Endometrial microvascular endothelial cells (primary cell): ENCODE data around the gene SPINK14. TPM values are rescaled to one million over a fixed set of nuclear protein-coding genes. Genes with fewer than 3 reads are reported as not detected.

Source experiments
- in situ Hi-C: cut with HindIII; loops from 2 replicates; pipeline ENCODE4 v1.10.0; 2017; ENCODE audit warnings: low sequenced_read_pairs, low pct_unique_long_range_greater_than_20kb; ENCODE audit errors: inconsistent ontology term
- total RNA-seq: library from RNA; depleted of rRNA; stranded (reverse); fragments of >200 nt; gene quantifications from one replicate; pipeline ENCODE4 v1.2.3, GENCODE V29; 2015; ENCODE audit errors: inconsistent ontology term

Gene SPINK14
- not detected for total RNA-seq

GRCh38 chr5:148168246-148168645 lies at the start of gene SPINK14:
SPINK14 (plus strand) TSS chr5:148168546; CDS start chr5:148169733, 1,187 bp downstream.
- in situ Hi-C loops = no loop called here

GRCh38 chr5:148120317-148120716 lies 48.0 kb upstream of the SPINK14 start:
- in situ Hi-C loops = no loop called here

GRCh38 chr5:148125641-148126040 lies 42.7 kb upstream of the SPINK14 start:
- in situ Hi-C loops = no loop called here

GRCh38 chr5:148135091-148136048 lies 33.0 kb upstream of the SPINK14 start:
- in situ Hi-C loops = no loop called here

- in situ Hi-C loops = no loop called here
These were observed 27.5 kb upstream of the SPINK14 start for GRCh38 chr5:148140846-148141245.

GRCh38 chr5:148141645-148142044 lies 26.7 kb upstream of the SPINK14 start:
- in situ Hi-C loops = no loop called here

- in situ Hi-C loops = no loop called here
These were observed 22.4 kb upstream of the SPINK14 start for GRCh38 chr5:148145916-148146315.

GRCh38 chr5:148146487-148146886 lies 21.9 kb upstream of the SPINK14 start:
- in situ Hi-C loops = no loop called here

- in situ Hi-C loops = no loop called here
These were observed 20.9 kb upstream of the SPINK14 start for GRCh38 chr5:148147415-148147814.

GRCh38 chr5:148151872-148152271 lies 16.5 kb upstream of the SPINK14 start:
- in situ Hi-C loops = no loop called here

- in situ Hi-C loops = no loop called here
These were observed 15.6 kb upstream of the SPINK14 start for GRCh38 chr5:148152781-148153180.

- in situ Hi-C loops = no loop called here
These were observed 11.7 kb upstream of the SPINK14 start for GRCh38 chr5:148156609-148157008.

GRCh38 chr5:148162038-148162437 lies 6.3 kb upstream of the SPINK14 start:
- in situ Hi-C loops = no loop called here

- in situ Hi-C loops = no loop called here
These were observed 5.0 kb upstream of the SPINK14 start for GRCh38 chr5:148163345-148163744.

GRCh38 chr5:148166550-148167283 lies 1.6 kb upstream of the SPINK14 start:
- in situ Hi-C loops = no loop called here

- in situ Hi-C loops = no loop called here
These were observed 4.0 kb downstream of the SPINK14 start for GRCh38 chr5:148172377-148172776.

- in situ Hi-C loops = loop anchor here (25.0 kb wide), 1 partner anchor 236 kb away; no protein-coding TSS in a partner anchor
These were observed 8.1 kb downstream of the SPINK14 start for GRCh38 chr5:148176480-148176879.

- in situ Hi-C loops = loop anchor here (25.0 kb wide), 1 partner anchor 235 kb away; no protein-coding TSS in a partner anchor
These were observed 8.9 kb downstream of the SPINK14 start for GRCh38 chr5:148177207-148177606.

- in situ Hi-C loops = loop anchor here (25.0 kb wide), 1 partner anchor 233 kb away; no protein-coding TSS in a partner anchor
These were observed 11.0 kb downstream of the SPINK14 start for GRCh38 chr5:148179234-148179824.
